DMS53 treated with DMSO at 0.1 percent for 48 hours (cell line): Measurements from ENCODE around the gene FSHR.

Experiments used
- DNase-seq: peaks from one replicate; lab custom pipeline; 2025; ENCODE audit not compliant: unreplicated experiment; lab: John Stamatoyannopoulos, UW

The FSHR gene

DNA sequence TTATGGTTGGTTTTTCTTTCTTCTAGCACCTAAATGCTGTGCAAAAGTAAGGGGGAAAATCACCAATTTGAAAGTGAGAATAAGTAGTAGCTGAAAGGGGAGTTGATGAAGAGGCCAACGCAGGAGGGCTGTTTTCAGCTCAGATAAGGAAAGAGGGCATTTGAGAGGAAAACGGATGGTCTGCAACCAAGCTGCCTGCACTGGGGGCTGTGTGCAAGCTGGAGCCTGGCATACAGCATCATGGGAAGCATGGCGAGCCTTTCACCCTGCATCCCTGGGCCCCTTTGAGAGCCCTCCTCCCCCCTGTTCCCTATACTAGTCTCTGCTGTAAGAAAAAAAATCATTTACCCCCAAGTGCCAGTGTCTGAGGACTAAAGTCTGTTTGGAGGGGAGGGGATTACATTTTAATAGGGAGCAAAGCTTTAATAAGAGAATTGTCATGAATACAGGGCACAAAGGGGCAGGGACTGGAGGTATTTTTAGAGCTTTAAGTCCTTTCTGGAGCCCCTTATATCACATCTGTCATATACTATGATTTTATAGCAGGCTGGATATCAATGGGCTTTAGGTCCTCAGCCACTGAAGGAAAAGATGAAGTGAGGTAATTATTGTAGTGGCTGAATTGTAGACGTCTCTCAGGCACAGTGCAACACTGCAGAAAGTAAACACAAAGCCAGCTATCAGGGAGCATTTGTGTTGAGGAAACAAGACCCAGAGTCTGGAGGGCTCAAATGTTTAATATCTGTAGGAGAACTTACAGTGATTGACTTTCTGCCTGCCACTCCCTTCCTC is 120.7 kb downstream of the FSHR start:
- DNase-seq = no peak

DNA sequence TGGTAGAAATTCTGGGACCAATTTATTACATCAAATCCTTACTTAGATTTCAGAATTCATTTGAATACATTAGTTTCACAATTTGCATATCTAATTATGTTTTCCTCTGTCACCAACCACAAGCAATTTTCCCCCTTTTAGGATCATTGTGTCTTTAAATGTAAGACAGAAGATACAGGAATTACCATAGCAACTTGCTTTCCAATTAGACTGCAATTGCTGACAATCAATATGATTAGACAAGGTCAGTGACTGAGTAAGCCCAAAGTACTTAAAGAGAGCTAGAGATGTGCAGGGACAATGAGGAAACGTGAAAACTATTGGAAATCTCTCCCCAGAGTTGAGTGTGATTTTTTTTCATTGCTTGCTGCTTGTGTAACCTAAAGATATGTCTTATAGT is 121.4 kb downstream of the FSHR start:
- DNase-seq = no peak

DNA sequence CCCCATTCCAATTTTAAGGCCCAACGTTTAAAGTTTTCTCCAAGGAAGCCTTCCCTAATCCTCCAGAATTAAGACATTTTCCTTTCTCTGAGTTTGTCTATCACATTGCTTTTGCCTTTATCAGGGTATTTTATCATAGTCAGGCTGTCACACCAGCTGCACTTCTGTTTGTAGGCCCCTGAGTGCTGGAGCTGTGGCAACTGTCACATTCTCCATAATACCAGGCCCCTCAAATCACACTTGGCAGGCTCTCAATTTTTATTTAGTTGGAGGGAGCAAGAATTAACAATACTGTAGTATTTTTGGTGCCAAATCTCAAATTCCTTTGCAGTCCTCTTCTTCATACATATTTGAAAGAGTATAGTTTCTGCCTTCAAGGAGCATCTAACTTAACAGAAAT is 122.2 kb downstream of the FSHR start:
- DNase-seq = no peak

DNA sequence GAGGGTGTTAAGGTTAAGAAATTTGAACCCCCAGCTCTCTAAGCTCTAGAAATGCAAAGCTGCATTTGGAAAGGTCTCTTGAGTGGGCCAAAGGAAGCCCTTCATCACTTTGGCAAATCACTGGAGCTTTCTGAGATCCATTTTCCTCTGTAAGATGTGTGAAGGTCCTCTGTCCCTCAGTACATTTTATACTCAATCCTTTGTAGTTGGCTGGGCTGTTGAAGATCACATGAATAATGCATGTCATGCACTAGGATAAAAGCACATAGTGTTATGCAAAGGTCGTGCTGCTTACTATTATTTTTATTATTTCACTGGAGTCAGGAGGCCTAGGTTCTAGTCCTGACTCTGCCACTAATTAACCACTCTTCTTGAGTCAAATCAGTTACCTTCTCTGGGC is 124.9 kb downstream of the FSHR start:
- no peak for DNase-seq

DNA sequence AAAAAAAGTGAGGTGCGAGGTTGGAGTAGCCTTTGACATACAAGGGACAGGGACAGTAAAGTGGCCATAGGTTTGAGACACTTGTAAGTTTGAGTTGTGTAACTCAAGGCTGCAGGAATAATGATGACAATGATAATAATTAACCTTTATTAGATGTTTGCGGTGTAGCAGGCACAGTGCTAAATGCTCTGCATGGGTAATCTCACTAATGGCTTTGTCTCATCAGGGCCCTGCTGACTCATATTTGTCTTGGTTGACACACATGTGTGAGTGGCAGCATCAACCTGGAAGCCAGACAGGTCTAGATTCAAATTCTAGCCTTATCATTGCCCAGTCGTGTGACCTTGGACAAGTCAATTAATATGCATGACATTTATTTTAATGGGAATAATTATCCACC is 126.2 kb downstream of the FSHR start:
- DNase-seq = peak; percentile 14

DNA sequence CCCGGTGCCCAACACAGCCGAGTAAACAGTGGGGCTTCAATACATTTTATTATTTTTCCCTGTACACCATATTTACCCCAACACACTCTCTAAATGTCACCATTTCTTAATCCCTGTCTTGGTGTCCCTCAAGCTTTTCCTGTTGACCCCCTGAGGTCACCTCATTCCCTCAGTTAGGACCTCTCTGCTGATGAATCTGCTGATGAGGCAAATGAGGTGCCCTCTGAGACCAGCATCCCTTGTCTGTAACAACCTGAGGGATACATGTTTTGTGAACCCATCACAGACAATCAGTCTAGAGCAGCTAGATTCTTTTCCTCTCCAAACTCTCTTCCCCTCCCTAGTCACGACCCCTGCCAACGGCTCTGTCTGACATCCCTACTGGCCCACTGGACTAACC is 127.6 kb downstream of the FSHR start:
- no peak for DNase-seq

DNA sequence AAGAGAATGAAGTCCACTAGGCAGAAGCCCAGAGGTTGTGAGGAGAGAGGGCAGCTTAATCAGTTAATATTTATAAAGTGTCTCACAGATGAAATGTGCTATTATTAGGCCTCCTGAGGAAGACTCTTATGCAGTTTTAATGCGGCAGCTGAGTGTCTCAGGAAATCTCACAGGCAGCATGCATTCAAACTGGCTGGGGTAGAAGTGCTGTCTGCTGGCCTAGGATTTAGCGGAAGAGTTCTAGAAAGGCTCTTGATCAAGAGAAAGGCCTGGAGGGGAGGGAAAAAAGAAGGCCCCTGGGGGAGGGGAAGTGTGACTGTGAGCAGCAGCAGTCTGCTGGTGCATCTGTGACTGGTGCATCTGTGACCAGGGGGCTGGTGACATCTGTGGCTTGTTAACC is 133.0 kb downstream of the FSHR start:
- no peak for DNase-seq

DNA sequence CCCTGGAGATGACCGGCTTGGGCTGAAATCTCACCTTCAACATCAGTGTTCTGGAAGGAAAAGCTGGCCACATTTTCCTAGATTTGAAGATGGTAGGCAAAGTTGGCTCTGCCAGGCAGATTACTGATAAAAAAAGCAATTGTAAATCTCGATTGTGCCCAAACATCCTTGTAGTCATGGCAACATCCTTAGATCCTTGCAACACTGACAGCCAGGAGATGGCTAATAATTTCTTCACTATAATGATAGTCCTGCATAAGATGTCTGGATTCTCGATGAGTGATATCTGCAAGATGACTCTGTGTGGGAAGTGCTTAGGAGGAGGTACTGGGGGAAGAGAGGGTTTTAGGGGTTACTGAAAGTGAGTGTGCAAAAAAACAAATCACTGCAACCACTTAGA is 149.1 kb downstream of the FSHR start:
- DNase-seq = no peak

DNA sequence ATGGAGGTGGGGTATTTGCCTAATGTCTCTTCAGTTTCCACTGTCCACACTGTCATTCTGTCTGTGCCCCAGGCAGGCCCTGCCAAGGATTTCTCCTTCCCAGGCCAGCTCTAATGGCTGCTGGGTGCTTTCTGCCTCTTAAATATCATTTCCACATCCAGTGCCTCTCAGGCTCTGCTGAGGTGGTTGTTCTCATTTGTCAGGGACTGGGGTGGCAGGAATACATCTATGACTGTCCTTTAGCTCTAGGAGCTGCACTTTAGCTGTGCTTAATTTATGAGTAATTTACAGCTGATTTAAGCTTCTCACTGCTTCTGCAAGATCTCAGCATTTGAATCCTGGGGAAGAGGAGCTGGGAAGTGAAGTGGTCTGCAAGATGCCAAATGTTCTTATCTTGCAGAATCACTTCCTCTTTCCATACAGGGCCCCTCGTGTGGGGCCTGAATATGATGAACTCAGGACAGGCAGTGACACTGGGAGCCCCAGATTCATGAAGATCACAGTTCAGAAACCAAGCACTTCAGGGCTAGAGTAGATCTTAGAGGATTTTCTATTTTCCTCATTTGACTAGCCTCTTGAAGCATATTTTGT is 150.2 kb downstream of the FSHR start:
- DNase-seq = no peak

DNA sequence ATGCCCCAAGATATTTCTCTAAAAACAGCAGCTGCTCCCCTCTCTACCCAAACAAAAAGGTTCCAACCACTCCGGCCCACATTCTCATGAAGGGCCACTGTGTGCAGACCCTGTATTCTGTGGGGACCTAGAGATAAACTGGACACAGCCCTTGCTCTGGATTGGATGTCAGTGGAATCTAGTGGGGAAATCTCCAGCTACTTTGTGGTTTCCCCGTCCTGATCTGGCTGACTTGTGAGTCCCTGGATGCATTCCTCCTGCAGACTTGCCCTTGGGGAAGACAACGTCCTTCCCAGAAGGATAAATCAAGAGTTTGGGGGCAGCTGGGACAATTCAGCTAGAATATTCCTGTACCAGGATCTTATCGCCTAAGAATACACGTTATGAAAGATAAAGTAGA is 151.1 kb downstream of the FSHR start:
- DNase-seq = no peak

DNA sequence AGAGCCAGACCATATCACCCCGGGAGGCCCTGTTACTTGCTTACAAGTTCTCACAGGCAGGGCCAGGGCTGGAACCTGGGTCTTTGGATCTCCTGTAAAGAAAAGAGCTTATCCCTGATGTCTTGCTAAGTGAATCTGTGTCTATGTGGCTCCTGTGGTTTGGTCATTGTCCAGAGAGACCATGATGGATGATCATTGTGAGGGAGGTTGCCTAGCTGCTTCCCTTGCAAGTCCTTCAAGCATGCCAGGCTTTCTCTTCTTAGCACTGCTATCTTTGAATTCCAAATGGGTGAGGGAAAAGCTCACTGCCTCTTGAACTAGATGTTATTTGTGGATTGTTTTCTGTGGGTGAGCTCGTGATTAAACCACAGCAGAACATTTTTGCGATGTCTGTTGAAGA is 151.6 kb downstream of the FSHR start:
- no peak for DNase-seq

DNA sequence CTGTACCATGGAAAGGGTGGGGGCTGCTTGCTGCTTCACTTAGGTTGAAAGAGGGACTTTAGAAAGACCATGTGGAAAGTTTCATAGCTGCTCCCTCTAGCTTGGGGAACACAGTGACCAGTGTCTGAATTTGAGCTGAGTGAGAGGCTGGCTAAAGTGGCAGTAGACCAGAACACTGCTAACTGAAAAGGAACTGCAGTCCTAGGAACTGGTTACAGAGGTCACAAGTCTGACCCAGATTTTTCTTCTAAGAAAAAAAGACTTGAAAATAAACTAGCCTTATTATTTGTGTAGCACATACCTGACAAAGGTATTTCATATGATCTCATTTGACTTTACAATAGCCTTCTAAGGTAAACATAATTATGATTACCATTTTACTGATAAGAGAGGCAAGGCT is 153.6 kb downstream of the FSHR start:
- no peak for DNase-seq

DNA sequence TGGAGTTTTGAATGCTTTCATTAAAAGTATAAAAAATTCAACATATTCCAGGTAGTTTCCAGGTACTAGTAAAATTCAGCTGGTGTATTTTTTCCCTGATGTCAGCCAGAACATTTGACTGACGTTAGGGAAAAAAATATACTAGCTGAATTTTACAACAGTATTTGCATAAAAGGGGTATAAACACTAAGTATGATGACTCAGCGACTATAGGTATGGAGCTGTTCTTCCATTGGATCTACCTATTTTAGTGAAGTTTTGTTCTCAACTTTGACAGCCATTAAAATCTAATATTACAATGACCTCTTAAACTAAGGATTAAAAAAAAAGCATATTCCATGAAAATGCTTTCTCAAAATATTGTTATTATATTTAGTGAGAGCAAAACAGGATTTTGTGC is 155.9 kb downstream of the FSHR start:
- DNase-seq = no peak

DNA sequence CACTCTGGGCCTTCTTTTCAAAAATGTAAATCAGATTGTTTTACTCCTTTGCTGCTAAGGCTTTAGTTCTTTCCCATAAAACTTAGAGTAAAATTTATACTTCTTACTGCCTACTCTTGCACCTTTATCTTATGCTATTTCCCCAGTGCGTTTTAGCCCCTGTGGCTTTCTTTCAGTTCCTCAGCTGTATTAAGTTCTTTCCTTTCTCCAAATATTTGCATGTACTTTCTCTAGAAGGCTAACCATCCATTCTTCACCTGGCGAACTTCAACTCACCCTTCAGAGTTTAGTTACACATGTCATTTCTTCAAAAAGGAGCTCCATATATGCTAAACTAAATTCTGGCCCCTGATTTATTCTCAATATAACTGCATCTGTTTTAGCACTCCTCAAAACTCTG is 160.7 kb downstream of the FSHR start:
- no peak for DNase-seq

DNA sequence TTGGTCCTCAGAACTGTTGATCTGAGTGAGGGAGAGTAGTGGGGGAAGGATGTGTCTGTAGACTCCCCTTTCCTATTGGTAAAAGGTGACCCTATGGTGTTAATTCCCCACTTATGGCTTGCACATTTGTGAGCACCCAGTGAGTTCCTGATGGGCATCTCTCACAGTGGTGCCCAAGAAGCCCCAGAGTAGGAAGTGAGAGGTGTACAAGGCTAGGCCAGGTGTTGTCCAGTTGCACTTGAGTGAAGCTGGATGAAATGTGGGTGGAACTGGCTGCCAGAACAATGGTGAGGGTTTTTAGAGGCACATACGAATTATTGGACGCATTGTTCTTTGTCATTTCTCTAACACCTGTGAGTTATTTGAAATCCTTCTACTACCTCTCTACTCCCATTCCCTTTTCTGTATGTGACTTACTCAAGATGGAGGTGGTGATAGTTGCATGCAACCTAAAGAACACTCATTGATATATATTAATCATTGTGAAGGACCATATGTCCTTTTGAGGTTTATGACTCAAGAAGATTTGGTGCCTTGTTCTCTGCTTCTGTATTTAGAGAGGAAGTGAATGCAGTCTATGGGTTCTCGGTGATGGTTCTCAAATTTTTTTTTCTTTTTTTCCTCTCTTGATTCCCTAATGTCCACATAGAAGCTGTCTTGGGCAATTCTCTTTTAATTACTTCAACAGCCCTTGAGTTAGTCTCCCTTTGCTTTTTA is 162.7 kb downstream of the FSHR start:
- DNase-seq = no peak

DNA sequence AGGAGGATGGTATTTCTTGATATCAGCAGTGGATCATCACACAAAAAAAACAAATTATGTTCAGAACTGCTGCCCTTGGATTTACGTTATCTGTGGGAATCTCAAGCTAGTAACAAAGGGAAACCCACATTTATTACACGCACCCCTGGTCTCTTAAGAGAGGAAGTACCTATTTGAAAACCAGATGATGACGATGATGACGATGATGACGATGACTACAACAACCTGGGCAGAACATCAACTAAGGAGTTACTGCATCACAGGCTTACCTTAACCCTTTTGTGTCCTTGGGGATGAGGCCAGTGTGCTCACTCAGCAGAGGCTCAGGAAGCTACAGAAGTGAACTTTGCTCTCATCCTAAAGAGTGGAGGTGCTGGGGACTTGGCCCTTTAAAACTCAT is 169.4 kb downstream of the FSHR start:
- no peak for DNase-seq

DNA sequence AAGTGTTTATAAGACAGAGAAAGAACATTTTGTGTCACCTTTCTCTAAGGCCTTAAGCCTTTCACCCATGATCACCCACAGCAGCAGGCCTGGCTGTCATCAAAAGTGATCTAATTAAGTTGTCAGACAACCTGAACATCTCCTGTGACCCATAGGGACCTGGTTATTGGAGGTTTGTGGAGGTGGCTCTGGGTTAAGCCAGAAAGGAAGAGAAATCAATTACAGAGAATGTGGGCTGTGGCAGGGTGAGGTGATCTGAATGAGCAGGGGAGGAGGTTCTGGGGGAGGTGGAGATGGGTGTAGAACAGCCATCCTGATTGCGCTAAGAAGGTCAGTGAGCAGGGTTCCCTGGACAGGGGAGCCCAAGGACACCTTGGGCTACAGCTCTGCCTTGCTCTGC is 170.8 kb downstream of the FSHR start:
- DNase-seq = no peak

DNA sequence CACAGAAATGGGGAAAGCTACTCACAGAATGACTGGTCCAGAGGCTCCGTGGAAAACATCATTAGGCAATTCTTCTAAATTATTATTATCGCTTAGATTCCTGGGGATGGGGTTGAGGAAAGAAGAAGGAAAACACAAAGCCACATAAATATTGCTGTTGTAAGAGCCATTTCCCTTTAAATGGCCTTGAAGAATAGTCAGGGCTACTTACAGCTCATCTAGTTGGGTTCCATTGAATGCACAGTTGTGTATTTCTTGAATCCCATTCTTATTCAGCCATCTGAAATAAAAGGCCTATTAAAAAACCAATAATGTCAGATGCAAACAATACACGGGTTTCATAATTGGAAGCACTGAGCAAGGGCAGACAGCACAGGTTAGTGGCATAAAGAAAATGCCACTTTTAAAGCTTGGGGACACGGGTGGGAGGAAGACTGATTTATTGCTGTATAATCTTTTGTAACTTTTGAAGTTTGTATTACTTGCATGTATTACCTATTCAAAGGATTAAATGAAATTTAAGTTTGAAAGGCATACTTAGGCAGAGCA is 171.4 kb downstream of the FSHR start:
- no peak for DNase-seq

DNA sequence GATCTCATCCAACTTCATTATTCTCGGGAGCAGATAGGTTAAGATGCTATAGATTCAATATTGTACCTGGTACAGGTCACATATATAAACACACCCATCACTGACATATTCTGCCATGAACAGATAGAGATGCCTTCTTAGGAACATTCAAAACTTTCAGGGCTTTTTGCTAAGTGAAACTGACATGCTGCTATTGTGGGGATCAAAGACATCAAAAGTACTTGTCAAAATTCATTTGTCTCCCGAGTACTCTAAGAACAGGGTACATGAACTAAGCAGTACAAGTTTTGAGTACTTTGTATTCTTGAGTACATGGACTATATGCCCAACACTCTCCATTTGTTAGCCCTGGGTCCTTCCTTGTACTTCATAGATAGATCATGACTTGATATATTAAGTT is 173.5 kb downstream of the FSHR start:
- DNase-seq = no peak

DNA sequence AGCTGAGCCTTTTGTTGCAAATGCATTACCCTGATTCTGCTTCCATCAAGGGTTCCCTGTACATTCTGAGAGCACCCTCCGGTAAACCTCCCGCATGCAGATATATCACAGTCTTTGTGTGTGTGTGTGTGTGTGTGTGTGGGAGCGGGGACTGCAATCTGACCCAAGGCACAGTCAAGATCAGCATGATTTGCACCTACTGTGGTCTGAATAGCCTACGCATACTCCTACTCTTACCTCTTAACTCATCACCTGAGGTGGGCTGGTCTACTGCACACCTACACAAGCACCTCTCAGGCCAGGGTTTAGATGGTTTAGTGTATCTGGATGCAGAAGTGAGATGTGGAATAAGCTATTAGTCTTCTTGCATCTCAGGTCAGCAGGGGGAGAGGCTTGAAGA is 174.6 kb downstream of the FSHR start:
- DNase-seq = no peak

DNA sequence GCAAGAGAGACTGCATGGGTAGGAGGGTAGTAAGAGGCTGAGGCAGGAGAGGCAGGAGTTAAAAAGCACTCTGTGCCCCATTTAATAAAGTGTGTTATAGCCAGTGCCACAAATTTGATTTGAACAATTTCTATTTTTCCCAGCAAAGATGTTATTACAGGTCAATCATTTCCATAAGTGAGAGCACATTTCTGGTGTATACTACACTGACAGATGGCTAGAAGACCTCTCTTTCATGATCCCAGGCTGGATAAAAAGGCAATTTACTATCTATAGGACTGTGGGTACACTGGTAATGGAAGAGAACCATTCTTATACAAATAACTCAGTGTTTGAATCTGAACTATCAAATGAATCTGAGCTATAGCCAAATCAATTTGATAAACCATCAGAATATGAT is 176.2 kb downstream of the FSHR start:
- DNase-seq = no peak

DNA sequence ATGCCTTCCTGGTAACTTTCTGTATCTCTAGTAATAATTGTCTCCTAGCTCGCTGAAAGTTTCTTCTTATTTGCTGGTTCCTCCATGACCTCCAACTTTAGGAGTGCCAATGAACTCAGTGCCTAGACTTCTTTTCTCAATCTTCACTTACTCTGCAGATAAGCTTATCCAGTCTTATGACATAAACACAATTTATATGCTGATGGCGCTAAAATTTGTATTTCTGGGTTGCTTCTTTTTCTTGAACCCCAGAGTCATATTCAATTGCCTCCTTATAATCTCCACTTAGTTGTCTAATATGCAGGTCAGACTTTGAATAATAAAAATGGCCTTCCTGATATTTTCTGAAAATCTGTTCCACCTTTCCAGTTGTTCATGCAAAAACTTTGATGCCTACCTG is 182.5 kb downstream of the FSHR start:
- no peak for DNase-seq
